GM19023 (cell line): ENCODE results near the gene NR3C2.

Experiments
- ATAC-seq: cut with Tn5 transposase; IDR thresholded peaks from one replicate; pipeline ENCODE4 v1.9.1; 2021; ENCODE audit warnings: mild to moderate bottlenecking, moderate library complexity; ENCODE audit not compliant: unreplicated experiment

The NR3C2 gene

GRCh38 chr4:148268835-148269234, 173.4 kb downstream of the NR3C2 start:
- no peak for ATAC-seq

GRCh38 chr4:148266921-148267320, 175.3 kb downstream of the NR3C2 start:
- ATAC-seq, result no peak

- ATAC-seq, result no peak
These were observed 176.0 kb downstream of the NR3C2 start for GRCh38 chr4:148266240-148266639.

- no peak for ATAC-seq
These were observed 176.6 kb downstream of the NR3C2 start for GRCh38 chr4:148265627-148266026.

- ATAC-seq, result no peak
These were observed 178.4 kb downstream of the NR3C2 start for GRCh38 chr4:148263802-148264201.

GRCh38 chr4:148263127-148263526, 179.1 kb downstream of the NR3C2 start:
- ATAC-seq, result no peak

GRCh38 chr4:148261848-148262247, 180.4 kb downstream of the NR3C2 start:
- no peak for ATAC-seq

GRCh38 chr4:148259841-148260240, 182.4 kb downstream of the NR3C2 start:
- ATAC-seq, result no peak

- ATAC-seq, result no peak
These were observed 183.7 kb downstream of the NR3C2 start for GRCh38 chr4:148258535-148258934.

GRCh38 chr4:148255344-148255720, 186.9 kb downstream of the NR3C2 start:
- no peak for ATAC-seq

- no peak for ATAC-seq
These were observed 187.4 kb downstream of the NR3C2 start for GRCh38 chr4:148254621-148255343.

- no peak for ATAC-seq
These were observed 188.4 kb downstream of the NR3C2 start for GRCh38 chr4:148253768-148254167.

GRCh38 chr4:148248824-148249223, 193.4 kb downstream of the NR3C2 start:
- no peak for ATAC-seq

GRCh38 chr4:148245015-148245414, 197.2 kb downstream of the NR3C2 start:
- ATAC-seq, result no peak

- ATAC-seq, result no peak
These were observed 198.4 kb downstream of the NR3C2 start for GRCh38 chr4:148243837-148244236.

- no peak for ATAC-seq
These were observed 202.0 kb downstream of the NR3C2 start for GRCh38 chr4:148240241-148240640.

GRCh38 chr4:148239494-148239985, 202.7 kb downstream of the NR3C2 start:
- no peak for ATAC-seq

GRCh38 chr4:148238811-148239493, 203.3 kb downstream of the NR3C2 start:
- ATAC-seq, result no peak

GRCh38 chr4:148238086-148238485, 204.1 kb downstream of the NR3C2 start:
- ATAC-seq, result no peak

GRCh38 chr4:148235809-148236208, 206.4 kb downstream of the NR3C2 start:
- no peak for ATAC-seq

GRCh38 chr4:148229798-148230197, 212.4 kb downstream of the NR3C2 start:
- ATAC-seq, result no peak

- no peak for ATAC-seq
These were observed 213.2 kb downstream of the NR3C2 start for GRCh38 chr4:148229028-148229427.
